Stimulated activated CD8-positive, alpha-beta memory T cell treated with anti-CD3 and anti-CD28 coated beads, Interleukin-4, amount 100 ng/mL, for 4 hours (primary cell): Measurements from ENCODE around the gene SPRY1.

Experiments used
- DNase-seq, 2 donors: peaks; one replicate each; pipeline ENCODE4 v3.0.0-alpha.2; 2020; ENCODE audit warnings: low read depth in 2 of 2, low spot score in 1 of 2

SPRY1 gene

DNA sequence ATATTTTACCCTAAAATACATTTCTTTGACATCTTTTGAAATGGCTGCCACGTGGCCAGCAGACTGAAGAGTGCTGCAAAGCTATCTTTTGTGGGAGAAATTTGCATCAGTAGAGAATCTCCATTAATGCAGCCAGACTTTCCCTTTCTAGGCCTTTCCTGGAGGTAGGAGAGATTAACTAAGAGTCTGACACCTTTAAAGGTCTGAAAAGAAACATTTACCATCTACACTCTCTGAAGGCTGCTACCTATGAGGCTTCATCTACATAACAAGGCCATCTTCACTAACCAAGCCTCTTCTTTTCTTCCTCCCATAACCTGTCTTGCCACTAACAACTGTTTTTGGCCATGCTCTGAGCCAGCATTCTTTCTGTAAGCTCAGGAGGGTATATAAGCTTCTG, 17.8 kb upstream of the SPRY1 start:
- DNase-seq = no peak

GRCh38 chr4:123379392-123379791, 17.2 kb upstream of the SPRY1 start:
- no peak for DNase-seq

DNA sequence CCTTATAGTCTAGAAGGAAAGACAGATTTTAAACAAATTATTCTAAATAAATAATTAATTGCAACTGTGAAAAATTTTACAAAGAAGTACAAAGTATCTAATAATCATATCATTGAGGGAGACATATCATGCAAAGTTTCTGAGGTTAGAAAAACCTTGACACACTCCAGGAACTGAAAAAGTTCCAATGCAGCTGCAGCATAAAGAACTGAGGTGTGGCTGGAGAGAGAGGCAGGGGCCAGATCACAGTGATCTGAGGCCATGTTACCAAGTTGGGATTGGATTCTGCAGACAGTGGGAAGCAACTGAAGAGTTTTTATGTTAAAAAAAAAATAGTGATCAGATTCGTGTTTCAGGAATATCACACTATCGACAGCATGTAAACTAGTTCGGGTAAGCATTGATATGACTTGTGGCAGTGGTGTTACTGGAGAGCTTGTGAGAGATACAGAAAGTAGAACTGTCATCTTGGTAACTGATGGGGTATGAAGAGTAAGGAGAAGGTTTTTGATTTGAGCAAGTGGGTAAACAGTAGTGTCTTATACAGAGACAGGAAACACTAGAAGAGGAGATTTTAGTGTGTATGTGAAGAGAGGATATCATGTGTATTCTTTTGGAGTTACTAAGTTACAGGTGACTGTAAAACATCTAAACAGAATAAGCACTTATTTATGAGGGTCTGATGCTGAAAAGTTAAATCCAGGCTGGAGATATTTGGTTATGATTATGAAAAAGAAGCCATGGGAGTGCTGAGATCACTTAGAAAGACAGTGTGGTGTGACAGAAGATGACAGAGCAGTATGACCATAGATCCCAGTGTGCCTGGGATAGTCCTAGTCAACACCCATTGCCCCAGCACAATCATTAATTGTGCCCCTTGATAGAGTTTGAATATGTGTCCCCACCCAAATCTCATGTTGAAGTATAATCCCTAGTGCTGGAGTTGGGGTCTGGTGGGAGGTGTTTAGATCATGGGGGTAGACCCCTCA, 15.6 kb upstream of the SPRY1 start:
- DNase-seq = no peak

- DNase-seq = no peak
Observed at GRCh38 chr4:123381996-123382395, 14.6 kb upstream of the SPRY1 start.

DNA sequence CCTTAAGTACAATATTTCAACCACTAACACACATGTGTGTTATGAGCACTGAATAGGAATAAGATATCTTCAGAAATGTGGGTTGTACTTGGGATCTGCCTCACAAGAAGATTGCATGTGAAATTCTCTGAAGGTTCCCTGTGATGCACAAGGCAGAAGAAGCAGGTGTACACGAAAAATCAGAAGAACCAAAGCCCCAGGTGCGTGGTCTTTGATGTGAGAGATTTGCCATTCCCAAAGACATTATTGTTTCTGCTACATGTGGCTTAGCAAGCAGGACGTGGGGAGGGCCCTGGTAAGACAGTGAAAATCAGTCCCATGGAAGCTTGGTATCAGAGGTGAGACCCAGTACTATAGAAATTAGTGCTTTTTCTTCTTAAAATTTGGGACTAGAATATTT, 13.0 kb upstream of the SPRY1 start:
- DNase-seq = no peak

DNA sequence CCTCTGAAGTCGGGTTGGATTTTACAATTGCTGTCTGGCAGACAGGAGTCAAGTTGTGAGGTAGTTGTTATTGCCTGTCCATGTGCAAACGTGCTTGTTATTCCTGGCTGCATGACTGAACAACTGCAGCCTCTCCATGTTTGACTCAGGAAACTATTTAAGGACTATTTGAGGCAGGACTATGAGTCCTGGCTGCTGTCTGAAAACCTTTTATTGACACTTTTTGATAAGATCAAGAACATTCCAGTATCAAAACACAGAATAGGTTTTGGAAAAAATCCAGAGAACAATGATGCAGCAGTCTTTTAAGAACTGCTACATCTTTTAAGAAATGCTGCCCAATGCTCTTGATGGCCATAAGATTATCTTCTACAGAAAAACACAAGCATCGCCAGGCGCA, 10.0 kb upstream of the SPRY1 start:
- no peak for DNase-seq

GRCh38 chr4:123390846-123391456, 5.6 kb upstream of the SPRY1 start:
- DNase-seq = no peak

DNA sequence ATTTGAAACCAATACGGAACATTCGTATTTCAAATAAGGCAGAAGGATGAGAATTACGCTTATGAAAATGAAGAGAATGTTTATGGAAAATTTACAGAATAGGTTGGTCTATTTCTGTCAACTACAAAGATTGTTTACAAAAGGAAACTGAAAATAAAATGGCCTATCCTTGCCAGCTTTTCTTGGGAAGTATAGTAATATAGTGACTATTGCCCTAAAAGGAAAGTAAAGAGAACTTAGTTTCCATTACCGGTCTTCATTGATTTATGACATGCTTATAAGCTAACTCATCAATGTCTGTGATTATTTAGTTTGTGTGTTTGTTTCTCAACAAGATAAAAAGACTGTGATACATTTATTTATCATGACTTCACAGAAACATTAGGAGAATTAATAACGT, 2.9 kb upstream of the SPRY1 start:
- no peak for DNase-seq

DNA sequence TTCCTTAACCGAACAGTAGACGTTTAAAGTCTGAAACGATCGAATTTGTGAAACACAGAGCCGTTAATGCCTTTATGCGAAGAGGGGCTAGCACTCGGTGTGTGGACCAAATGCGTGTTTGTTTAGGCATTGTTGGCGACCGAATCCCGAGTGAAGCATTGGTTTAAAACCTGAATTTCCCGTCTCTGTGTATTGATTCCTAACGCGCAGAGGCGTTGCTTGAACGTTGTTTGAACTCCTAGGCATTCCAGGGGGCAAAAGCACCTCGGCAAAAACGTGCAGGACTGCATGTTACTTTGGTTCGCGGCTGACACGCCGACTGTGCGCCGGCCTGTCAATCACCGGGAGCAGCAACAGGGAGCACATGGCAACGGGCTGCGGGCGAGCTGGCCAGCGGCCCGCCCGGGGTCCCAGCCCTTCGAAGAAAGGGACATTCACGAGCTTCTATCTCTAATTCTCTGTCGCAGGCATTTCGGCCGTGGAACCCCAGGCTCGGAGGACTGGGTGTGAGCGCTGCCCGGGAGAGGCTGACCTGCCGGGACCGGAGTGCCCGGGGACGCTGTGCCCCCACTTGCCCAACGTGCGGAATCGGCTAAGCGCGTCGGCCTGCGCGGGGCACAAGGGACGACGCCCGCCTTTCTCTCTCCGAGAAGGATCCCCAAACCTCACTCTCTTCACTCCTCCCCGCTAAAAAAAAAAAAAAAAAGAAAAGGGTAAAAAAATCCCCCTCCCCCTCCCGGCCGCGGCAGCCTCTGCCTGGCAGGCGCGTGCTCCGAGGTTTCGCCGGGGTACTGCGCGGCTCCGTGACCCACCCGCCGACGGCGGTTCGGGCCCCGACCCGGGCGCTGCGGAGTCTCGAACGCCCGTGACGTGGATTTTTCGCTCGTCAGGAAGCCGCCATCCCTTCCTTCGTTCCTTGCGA, 810 bp downstream of the SPRY1 start:
- no peak for DNase-seq

GRCh38 chr4:123398066-123398852, 1.7 kb downstream of the SPRY1 start:
- peak in 1 of 2 donors; percentile 42 for DNase-seq

DNA sequence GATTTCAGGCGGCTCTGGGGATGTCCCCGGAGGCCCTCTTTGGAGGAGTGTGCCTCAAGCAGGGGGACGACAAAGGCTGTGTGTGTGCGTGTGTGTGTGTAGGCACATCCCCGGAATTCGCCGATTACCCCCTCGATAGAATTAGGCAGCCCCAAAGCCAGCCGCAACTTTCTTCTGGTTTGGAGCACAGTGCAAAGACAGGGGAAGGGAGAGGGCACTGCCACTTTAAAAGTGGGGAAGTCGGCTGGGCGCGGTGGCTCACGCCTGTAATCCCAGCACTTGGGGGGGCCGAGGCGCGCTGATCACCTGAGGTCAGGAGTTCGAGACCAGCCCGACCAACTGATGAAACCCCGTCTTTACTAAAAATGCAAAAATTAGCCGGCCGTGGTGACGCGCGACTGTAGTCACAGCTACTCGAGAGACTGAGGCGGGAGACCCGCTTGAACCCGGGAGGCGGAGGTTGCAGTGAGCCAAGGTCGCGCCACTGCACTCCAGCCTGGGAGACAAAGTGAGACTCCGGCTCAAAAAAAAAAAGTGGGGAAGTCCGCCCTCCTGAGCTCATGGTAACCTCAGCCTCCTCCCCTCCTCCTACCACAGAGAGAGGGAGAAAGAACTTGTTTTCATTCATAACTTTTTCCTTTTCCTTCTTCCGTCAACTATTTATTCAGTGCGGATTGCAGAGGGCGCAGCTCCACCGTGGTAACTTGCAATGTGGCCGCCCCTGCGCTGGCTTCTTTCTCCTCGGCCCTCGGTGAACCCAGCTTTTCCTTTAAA, 2.4 kb downstream of the SPRY1 start:
- DNase-seq = peak in 1 of 2 donors; percentile 26

- DNase-seq = no peak
Observed at GRCh38 chr4:123399627-123400358, 3.2 kb downstream of the SPRY1 start.

DNA sequence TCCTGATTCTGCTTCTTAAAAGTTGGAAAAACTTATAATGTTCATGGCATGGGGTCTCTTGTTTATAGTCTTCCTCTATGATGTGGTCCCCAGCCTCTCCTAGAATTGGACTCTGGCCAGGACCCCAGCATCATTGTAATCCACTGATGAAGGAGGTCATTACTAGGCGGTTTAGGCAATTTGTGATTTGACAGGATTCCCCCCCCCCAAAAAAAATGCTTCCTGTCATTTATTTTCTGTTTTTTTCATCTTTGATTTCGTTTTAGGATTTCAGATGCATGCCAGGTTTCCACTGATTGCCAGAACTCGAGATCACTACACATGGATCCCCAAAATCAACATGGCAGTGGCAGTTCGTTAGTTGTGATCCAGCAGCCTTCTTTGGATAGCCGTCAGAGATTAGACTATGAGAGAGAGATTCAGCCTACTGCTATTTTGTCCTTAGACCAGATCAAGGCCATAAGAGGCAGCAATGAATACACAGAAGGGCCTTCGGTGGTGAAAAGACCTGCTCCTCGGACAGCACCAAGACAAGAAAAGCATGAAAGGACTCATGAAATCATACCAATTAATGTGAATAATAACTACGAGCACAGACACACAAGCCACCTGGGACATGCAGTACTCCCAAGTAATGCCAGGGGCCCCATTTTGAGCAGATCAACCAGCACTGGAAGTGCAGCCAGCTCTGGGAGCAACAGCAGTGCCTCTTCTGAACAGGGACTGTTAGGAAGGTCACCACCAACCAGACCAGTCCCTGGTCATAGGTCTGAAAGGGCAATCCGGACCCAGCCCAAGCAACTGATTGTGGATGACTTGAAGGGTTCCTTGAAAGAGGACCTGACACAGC, 4.9 kb downstream of the SPRY1 start:
- DNase-seq = no peak

DNA sequence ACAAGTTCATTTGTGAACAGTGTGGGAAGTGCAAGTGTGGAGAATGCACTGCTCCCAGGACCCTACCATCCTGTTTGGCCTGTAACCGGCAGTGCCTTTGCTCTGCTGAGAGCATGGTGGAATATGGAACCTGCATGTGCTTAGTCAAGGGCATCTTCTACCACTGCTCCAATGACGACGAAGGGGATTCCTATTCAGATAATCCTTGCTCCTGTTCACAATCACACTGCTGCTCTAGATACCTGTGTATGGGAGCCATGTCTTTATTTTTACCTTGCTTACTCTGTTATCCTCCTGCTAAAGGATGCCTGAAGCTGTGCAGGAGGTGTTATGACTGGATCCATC, 5.5 kb downstream of the SPRY1 start:
- DNase-seq = no peak

- DNase-seq = no peak
Observed at GRCh38 chr4:123403080-123403604, 6.5 kb downstream of the SPRY1 start.

- no peak for DNase-seq
Observed at GRCh38 chr4:123404533-123404932, 7.9 kb downstream of the SPRY1 start.

DNA sequence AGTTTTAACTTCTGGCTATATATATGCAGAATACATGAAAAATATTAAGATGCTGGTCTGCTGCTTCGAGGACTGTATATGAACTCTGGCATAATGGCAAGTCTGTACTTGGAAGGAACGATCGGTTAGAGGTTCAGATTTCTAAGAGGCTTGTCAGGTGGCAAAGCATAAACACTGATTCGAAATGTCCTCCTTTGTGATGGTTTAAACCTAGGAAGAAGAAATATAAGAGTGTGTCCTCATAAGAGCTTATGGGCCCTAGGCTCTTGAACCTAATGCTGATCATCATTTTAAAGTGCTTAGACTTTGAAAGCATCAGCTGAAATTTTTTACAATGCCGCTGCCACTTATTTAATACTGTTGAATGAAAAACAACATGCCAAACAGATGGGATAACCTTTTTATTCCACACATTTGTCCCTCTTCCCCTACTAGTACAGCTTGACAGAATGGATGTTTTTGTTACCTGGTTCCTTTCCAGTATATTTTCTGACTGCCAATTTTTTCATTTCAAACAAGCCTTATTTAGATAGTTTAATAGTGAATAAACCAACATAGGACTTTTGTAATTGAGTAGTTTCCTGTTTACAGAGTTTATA, 8.8 kb downstream of the SPRY1 start:
- DNase-seq = no peak

GRCh38 chr4:123406872-123407271, 10.3 kb downstream of the SPRY1 start:
- no peak for DNase-seq
